SU-DHL-6 (cell line): ENCODE results near the gene NCAPG2.

Experiments
- EZH2phosphoT487 ChIP-seq: fragments of 200-600 bp; sonication (generic), shearing (Covaris generic); conservative IDR thresholded peaks from 2 replicates; pipeline ENCODE4 v1.6.1; 2018; ENCODE audit warnings: mild to moderate bottlenecking, antibody characterized with exemption, low read length, moderate library complexity, mixed read lengths
- TF ChIP-seq, protein P1 (sequence below): fragments of 200-600 bp; sonication (generic); IDR thresholded peaks from one replicate; pipeline ENCODE4 v1.5.1; 2017; ENCODE audit warnings: antibody characterized with exemption, mild to moderate bottlenecking, low read length, moderate library complexity; ENCODE audit not compliant: insufficient read depth, poor library complexity, severe bottlenecking

DNA sequence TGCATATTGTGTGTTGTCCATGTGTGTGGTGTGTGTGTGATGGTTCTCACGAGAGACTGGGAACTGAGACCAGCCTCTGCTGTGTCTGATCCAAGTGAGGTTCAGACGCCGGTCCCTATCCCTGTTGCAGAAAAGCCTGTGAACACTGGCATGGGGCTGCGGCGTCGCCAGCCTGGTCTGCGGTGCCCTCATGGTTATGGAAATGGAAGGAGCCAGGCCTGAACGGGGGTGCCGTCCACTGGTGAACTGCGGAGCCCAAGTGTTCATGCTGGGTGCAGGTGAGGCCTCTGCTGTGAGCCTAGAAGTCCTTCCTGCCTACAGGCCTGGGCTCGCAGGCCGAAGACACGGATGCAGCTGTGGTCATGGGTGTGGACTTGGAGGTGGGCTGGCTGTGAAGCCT lies 18.7 kb upstream of the NCAPG2 start:
- TF ChIP-seq, protein P1, sequence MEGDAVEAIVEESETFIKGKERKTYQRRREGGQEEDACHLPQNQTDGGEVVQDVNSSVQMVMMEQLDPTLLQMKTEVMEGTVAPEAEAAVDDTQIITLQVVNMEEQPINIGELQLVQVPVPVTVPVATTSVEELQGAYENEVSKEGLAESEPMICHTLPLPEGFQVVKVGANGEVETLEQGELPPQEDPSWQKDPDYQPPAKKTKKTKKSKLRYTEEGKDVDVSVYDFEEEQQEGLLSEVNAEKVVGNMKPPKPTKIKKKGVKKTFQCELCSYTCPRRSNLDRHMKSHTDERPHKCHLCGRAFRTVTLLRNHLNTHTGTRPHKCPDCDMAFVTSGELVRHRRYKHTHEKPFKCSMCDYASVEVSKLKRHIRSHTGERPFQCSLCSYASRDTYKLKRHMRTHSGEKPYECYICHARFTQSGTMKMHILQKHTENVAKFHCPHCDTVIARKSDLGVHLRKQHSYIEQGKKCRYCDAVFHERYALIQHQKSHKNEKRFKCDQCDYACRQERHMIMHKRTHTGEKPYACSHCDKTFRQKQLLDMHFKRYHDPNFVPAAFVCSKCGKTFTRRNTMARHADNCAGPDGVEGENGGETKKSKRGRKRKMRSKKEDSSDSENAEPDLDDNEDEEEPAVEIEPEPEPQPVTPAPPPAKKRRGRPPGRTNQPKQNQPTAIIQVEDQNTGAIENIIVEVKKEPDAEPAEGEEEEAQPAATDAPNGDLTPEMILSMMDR: no peak
- TF ChIP-seq EZH2phosphoT487: no peak
